AG09319 (cell line): ENCODE data around the gene ARHGEF4.

ENCODE experiments used
- DNase-seq: peaks from one replicate; pipeline ENCODE4 v3.0.0-alpha.2; 2010; ENCODE audit warnings: low read depth; ENCODE audit errors: extremely low read depth
- CTCF ChIP-seq: IDR thresholded peaks from 2 replicates; pipeline ENCODE4 v1.5.1; 2011; ENCODE audit warnings: low read depth, mild to moderate bottlenecking, inconsistent platforms, low read length, moderate library complexity

ARHGEF4 gene

GRCh38 chr2:130928385-130928784 is 91.7 kb downstream of the ARHGEF4 start:
- TF ChIP-seq CTCF, result no peak
- no peak for DNase-seq

GRCh38 chr2:130930740-130931659 is 94.3 kb downstream of the ARHGEF4 start:
- DNase-seq, result no peak

GRCh38 chr2:130933501-130933900 is 96.8 kb downstream of the ARHGEF4 start:
- DNase-seq, result no peak
- no peak for TF ChIP-seq CTCF

More at GRCh38 chr2:130930740-130931659, 94.3 kb downstream of the ARHGEF4 start:
- no peak for TF ChIP-seq CTCF

- TF ChIP-seq CTCF, result no peak
- DNase-seq, result no peak
These were observed 99.7 kb downstream of the ARHGEF4 start for GRCh38 chr2:130936451-130936850.

GRCh38 chr2:130947967-130948366 is 111.3 kb downstream of the ARHGEF4 start:
- TF ChIP-seq CTCF, result no peak
- DNase-seq, result no peak

- no peak for DNase-seq
- no peak for TF ChIP-seq CTCF
These were observed 113.2 kb downstream of the ARHGEF4 start for GRCh38 chr2:130949954-130950353.

- no peak for DNase-seq
- no peak for TF ChIP-seq CTCF
These were observed 114.3 kb downstream of the ARHGEF4 start for GRCh38 chr2:130951018-130951417.
